Activated gamma-delta T cell (primary cell): ENCODE measurements around the gene GLOD5.
A peak's percentile ranks its signal among the peaks of the same experiment; 100 is the strongest.
"Not testable (repeated sequence)": the region's sequence is repeated elsewhere in the genome, so short reads cannot be mapped to it uniquely, and the experiment has no call there.

Source experiments
- DNase-seq: peaks from one replicate; lab custom pipeline; 2025; lab: John Stamatoyannopoulos, UW

The GLOD5 gene

DNA sequence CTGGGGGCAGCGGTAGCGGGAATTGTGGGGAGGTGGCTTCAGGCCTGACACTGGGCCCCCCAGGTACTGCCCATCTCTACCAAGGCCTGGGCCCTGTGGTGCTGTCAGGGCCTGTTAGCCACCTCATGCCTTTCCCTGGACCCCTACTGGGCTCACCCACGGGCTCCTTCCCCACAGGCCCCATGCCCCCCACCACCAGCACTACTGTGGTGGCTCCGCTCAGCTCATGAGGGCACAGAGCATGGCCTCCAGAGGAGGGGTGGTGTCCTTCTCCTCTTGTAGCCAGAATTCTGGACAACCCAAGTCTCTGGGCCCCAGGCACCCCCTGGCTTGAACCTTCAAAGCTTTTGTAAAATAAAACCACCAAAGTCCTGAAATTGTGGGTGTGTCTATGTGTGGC, 32.4 kb downstream of the GLOD5 start:
- no peak for DNase-seq

DNA sequence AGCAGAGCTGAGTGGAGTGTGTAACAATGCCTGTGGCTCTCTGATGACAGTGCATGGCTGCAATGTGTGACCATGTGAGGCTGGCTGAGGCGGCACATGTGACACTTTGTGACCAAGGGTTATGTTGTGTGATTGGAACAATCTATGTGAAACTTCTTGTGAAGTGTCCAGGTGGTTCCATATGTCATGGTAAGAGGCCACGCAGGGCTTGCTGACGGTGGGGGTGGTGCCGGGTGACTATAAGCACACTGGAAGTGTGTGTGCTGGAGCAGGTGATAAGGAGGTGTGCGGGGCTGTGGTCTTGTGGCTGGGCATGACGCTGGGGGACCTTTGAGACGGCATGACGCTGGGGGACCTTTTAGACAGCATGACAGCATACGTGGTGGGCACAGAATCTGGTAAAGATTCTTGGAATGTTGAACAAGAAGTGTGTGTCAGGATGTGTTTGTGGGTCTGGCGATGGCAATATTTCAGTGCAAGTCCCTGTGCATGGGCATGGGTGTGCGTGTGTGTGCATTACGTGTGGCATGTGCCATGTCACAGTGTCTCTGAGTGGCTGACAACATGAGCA, 32.9 kb downstream of the GLOD5 start:
- no peak for DNase-seq

DNA sequence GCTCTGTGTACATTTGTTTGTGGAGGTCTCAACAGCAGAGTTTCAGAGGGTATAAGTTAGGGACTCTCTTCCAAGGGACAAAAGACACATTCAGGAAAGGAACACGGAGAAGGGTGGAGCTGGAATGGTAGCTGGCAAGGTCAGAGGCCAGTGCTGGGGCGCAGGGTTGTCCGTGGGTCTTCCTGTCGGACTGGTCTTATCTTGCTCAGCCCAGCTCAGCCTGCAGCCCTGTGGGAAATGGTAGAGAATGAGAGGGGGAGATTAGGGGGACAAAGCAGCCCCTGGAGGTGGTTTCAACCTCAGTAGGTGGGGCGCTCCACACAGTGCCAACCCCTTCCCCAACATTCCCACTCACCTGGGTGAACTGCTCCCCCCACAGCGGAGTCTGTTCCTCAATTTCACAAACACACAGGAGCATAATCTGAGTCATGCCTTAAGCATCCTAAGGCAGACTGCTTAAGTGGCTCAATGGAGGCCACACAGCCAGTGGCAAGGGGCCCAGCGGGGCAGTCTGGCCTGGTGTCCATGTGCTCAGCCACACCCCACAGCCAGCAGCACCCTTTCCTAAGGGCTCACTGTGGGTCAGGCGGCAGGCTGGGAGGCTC, 33.5 kb downstream of the GLOD5 start:
- no peak for DNase-seq

DNA sequence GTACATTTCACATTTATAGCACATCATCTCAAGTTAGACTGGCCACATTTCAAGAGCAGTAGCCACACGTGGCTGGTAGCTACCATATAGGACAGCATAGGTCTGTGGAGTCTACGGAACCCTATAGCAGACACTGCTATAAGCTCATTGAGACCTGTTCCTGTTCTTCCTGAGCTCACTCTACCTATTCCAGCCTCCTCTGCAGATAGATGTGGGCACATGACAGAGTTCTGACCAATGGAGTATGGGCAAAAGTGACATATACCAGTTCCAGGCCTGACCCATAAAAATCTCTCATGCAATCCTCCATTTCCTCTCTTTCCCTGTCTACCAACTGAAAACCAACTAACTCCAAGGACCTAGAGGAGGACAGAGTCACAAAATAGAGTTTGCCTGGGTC, 36.8 kb downstream of the GLOD5 start:
- DNase-seq, result no peak

DNA sequence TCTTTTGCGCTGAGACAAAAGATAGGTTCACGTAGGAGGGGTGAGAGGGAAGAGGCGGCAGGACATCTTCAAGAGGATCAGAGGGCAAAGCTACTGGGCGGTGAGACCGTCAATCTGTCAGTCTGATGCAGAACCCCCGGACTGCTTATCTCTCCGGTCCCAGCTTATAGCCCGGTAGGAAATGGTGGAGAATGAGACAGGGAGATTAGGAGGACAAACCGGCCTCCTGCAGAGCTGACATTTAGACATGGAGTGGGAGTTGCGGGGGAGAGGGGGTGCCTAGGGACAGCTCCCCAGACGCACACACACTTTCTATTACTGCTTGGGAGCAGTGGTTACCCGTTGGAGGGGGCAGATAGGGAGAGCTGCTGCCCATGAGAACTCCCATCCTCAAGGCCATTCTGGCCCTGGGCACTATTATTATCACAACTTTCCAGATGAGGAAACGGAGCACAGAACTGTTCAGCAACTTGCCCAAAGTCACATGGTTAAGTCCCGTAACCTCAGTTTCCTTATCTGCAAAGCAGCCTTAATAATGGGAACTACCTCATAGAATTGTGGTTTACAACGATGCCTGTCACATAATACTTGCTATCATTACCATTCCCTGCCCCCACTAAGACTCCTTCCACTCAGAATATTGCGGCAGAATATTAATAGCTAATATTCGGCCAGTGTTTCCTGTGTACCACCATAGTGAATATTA, 39.2 kb downstream of the GLOD5 start:
- DNase-seq, result no peak

DNA sequence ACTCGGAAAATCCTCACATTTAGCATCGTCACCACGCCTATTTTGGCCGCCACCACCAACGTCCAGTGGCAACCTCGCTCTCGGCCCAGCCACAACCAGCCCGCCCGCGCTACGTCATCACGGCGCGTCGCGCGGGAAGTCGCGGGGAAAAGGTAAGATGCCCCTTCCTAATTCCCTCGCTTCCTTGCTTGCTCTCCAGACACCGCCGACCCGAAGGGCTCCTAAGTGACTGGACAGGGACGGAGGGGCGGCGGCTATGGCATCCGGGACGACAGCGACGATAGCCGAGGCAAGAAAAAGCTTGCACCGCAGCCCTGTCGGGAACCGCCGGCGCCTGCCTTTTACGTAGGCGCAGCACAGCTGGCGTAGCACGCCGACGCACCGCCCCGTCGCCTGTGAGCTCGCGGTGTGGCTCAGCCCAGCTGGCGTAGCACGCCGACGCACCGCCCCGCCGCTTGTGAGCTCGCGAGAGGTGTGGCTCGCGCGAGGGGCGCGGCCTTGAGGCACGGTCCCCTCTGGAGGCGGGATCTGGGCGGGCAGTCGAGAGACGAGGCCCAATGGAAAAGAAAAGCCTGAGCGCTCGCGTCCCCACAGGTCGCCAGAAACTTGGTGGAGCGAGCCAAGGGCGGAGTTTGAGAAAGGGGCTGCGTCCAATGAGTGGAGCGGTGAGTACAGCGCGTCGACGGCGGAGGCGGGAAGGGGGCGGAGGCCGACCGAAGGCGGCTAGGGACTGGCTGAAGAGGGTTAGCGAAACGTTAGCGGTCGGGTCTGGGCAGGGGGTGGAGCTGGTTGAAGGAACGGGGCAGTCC, 39.9 kb downstream of the GLOD5 start, which contains the start of gene HDAC6:
Gene HDAC6, plus strand, starts transcription at position 788 of the 809 bp plus-strand sequence. CDS start 626 bp downstream, outside the sequence.
- peak; percentile 92 for DNase-seq

DNA sequence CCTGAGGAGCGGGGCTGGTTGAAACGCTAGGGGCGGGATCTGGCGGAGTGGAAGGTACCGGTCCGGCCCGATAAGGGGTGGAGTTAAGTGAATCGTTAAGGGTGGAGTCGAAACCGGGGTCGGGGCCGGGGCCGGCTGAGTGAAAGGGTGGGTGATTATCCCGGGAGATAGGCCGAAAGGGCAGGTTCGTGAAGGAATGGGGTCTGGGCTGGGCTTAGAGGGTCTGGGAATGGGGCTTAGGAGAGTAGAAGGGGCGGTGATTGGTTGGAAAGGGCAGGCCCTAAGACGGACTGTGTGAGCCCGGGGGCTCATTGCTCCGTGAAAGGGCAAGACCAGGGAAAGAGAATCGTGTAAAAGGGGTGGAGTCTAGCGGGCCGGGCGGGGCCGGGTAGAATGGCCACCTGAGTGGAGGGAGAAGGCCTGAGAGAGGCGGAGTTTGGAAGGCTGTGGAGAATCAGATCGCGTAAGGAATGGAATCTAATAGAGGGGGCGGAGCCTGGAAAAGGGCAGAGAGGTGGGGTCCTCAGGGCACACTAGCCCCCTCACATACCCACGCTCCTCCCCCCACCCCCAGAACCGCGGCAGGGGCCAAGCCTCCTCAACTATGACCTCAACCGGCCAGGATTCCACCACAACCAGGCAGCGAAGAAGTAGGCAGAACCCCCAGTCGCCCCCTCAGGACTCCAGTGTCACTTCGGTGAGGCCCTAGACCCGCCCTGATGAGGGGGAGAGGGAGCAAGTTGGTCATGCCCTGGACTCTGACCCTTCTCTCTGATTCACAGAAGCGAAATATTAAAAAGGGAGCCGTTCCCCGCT, 40.8 kb downstream of the GLOD5 start:
- DNase-seq, result peak; percentile 25

DNA sequence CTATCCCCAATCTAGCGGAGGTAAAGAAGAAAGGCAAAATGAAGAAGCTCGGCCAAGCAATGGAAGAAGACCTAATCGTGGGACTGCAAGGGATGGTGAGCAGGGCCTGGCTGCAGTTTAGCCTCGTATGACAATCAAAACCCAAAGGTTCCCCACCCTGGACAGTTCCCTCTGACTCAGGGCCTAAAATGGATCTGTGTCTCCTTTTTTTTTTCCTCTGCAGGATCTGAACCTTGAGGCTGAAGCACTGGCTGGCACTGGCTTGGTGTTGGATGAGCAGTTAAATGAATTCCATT, 41.3 kb downstream of the GLOD5 start:
- DNase-seq, result no peak

DNA sequence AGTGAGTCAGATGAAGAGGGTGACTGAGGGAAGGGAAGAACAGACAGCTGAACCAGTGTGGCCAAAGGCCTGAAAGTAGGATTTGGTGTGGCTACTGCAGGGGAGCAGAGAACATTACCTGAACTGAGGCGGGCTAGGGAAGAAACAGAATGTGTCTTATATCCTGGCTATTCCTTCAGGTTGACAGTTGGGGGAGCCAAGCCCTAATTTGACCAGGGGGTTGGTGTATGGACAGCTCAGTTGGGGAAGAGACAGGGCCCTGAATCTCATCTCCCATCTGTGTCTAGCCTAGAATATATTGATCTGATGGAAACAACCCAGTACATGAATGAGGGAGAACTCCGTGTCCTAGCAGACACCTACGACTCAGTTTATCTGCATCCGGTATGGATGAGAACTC, 44.5 kb downstream of the GLOD5 start:
- DNase-seq, result no peak

DNA sequence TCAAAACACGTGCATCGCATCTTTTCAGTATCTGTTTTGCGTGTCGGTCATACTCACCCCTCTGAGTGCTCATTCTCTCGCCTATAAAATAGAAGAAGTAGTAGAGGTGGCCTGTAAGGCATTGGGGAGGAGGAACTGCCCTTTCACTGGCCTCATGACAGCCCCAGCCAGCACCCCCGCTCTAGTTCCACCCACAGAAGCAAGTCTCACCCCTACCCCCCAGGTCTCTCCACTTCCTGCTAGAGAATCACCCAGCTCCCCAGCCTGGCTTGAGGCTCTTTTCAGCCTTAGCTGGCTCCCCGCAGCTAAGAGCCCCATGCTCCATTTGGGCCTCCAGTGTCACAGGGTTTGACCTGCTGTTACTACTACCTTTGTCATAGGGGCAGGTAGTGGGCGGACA, 52.1 kb downstream of the GLOD5 start:
- no peak for DNase-seq

DNA sequence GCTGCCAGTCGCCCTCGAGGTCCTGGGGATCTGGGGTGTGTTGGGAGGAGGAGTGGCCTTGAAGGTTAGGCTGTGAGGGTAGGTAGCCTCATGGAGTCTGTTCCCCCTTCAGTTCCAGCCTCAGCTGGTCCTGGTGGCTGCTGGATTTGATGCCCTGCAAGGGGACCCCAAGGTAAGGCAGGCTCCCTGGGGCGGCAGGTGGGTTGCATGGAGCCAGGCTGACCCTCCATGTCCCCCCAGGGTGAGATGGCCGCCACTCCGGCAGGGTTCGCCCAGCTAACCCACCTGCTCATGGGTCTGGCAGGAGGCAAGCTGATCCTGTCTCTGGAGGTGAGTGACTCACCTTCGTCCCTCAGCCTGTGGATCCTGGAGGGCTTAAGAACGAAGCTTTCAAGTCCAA, 53.2 kb downstream of the GLOD5 start:
- DNase-seq, result no peak

DNA sequence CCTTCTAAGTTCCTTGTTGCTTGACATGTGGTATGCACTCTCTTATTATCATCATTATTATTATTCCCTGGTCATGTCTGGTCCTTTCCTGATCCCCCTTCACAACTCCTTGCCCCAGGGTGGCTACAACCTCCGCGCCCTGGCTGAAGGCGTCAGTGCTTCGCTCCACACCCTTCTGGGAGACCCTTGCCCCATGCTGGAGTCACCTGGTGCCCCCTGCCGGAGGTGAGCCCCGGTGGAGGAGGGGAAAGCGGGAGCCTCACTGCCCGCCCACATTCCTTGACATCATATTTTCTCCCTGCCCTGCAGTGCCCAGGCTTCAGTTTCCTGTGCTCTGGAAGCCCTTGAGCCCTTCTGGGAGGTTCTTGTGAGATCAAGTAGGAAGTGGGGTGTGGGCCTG, 53.7 kb downstream of the GLOD5 start:
- DNase-seq, result no peak

DNA sequence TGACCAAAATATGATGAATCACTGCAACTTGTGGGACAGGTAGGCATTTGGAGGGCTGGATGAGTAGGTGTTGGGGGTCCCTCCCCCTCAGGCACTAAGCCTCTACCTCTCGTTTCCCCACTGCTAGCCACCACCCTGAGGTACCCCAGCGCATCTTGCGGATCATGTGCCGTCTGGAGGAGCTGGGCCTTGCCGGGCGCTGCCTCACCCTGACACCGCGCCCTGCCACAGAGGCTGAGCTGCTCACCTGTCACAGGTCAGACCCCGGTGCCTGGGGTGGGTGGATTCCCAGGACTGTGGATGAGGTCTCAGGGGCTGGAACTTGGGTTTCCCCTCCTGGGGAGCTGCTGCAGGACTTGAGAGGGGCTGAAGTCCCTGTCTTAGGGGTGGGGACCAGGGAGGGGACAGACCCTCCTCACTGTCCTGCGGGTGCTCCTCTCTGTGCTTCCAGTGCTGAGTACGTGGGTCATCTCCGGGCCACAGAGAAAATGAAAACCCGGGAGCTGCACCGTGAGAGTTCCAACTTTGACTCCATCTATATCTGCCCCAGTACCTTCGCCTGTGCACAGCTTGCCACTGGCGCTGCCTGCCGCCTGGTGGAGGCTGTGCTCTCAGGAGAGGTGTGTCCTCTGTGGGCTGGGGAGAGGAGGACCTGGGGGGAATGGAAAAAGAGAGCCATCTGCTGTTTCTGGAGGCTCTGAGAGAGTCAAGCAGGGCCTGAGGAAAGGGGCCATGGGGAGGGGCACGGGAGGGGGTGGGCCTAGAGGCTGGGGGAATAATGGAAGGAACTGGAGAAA, 54.7 kb downstream of the GLOD5 start:
- DNase-seq, result no peak

DNA sequence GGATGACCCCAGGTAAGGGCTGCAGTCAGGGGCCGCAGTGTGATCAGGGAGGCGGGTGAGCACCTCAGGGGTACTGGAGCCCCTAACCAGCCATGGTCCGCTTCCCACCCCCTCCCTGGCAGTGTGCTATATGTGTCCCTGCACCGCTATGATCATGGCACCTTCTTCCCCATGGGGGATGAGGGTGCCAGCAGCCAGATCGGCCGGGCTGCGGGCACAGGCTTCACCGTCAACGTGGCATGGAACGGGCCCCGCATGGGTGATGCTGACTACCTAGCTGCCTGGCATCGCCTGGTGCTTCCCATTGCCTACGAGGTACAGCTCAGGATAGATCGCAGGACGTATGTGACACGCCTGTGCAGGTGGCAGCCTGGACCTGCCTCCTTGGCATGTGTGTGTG, 56.6 kb downstream of the GLOD5 start:
- DNase-seq, result no peak

DNA sequence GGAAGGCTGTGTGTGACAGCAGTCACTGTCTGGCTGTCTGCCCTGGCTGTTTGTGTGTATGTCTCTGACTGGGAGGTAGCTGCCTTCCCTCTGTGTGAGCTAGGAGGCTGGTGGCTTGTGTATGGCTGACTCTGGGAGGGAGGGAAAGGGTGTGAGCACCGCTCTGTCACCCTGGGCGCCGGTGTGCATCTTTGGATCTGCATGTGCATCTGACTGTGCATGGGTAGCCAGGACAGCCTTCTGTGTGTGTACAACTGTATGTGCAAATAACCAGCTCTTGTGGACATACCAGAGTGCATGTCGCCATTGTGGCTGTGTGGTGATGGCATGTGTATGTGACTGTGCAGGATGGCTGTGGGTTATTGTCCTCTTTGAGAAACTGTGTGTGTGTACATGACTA, 57.3 kb downstream of the GLOD5 start:
- DNase-seq, result no peak

DNA sequence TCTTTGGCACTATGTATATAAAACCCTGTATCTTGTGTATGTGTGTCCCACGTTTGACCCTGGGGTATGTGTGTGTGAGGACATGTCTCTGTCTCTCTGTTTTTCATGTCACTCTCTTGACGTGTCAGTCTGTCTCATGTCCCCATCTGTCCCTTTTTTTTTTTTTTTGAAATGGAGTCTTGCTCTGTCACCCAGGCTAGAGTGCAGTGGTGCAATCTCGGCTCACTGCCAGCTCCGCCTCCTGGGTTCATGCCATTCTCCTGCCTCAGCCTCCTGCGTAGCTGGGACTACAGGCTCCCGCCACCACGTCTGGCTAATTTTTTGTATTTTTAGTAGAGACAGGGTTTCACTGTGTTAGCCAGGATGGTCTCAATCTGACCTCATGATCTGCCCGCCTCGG, 57.8 kb downstream of the GLOD5 start:
- DNase-seq, result not testable (repeated sequence)

DNA sequence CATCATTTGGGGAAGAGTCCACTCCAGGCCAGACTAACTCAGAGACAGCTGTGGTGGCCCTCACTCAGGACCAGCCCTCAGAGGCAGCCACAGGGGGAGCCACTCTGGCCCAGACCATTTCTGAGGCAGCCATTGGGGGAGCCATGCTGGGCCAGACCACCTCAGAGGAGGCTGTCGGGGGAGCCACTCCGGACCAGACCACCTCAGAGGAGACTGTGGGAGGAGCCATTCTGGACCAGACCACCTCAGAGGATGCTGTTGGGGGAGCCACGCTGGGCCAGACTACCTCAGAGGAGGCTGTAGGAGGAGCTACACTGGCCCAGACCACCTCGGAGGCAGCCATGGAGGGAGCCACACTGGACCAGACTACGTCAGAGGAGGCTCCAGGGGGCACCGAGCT, 61.5 kb downstream of the GLOD5 start:
- no peak for DNase-seq
